ENCODE data around the gene KAT2B.

DNA sequence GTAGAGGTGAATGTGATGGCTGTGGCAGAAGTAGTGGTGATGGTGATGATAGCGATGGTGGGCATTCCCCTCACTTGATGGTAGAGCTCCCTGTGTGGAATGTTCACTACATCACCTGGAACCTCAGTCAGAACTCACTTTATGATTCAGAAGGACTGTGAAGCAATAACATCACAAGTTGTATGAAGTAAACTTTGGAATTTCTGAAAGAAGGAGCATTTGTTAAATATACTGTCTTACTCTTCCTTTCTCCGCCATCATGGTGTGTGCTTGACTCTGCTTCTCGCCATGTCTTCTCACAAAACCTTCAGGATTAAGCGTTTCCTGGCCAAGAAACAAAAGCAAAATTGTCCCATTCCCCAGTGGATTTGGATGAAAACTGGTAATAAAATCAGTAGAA, 28.1 kb upstream of the KAT2B start, which contains the start of gene PP2D1:
- TF ChIP-seq, protein P1, sequence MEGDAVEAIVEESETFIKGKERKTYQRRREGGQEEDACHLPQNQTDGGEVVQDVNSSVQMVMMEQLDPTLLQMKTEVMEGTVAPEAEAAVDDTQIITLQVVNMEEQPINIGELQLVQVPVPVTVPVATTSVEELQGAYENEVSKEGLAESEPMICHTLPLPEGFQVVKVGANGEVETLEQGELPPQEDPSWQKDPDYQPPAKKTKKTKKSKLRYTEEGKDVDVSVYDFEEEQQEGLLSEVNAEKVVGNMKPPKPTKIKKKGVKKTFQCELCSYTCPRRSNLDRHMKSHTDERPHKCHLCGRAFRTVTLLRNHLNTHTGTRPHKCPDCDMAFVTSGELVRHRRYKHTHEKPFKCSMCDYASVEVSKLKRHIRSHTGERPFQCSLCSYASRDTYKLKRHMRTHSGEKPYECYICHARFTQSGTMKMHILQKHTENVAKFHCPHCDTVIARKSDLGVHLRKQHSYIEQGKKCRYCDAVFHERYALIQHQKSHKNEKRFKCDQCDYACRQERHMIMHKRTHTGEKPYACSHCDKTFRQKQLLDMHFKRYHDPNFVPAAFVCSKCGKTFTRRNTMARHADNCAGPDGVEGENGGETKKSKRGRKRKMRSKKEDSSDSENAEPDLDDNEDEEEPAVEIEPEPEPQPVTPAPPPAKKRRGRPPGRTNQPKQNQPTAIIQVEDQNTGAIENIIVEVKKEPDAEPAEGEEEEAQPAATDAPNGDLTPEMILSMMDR (conservative IDR thresholded peaks at IDR 0.05; ENCODE audit: low read depth, low read length): no peak
- no peak for TF ChIP-seq EZH2 (IDR thresholded peaks at IDR 0.05; ENCODE audit: borderline replicate concordance, low read depth, low read length, poor library complexity, severe bottlenecking)
